ENCODE measurements around the gene PRKCI.
"Not testable (repeated sequence)": the region's sequence is repeated elsewhere in the genome, so short reads cannot be mapped to it uniquely, and the experiment has no call there.

GRCh38 chr3:170195759-170196158 is 26.5 kb upstream of the PRKCI start:
- not testable (repeated sequence) for TF ChIP-seq CTCF (IDR thresholded peaks at IDR 0.05; ENCODE audit: low read length); EZH2 (optimal IDR thresholded peaks at IDR 0.05; ENCODE audit: low read depth, low read length); EZH2phosphoT487 (IDR thresholded peaks at IDR 0.05; ENCODE audit: low read length)
